NCI-H2107 treated with DMSO at 0.1 percent for 48 hours (cell line): ENCODE results near the gene FLNB.
"Not testable (repeated sequence)": the region's sequence is repeated elsewhere in the genome, so short reads cannot be mapped to it uniquely, and the experiment has no call there.

Experiments used
- DNase-seq: peaks from one replicate; lab custom pipeline; 2025; ENCODE audit not compliant: unreplicated experiment; lab: John Stamatoyannopoulos, UW

Gene FLNB

DNA sequence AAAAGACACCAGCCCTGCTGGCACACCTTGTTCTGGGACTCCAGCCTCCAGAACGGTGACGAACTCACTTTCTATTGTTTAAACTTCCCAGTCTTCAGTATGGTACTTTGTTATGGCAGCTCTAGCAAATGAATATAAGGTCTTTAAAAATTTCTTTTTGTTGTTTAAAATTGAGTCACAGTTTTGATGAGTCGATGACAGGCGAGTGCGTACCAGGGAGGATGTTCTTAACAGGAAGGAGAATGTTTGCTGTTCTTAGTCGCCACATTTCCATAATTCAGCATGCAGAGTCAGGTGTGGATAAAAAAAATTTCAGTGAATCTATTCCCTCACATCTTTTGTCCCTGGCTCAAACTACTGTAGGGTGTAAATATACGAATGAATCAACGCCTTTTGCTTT, 190.1 kb downstream of the FLNB start:
- DNase-seq = no peak

DNA sequence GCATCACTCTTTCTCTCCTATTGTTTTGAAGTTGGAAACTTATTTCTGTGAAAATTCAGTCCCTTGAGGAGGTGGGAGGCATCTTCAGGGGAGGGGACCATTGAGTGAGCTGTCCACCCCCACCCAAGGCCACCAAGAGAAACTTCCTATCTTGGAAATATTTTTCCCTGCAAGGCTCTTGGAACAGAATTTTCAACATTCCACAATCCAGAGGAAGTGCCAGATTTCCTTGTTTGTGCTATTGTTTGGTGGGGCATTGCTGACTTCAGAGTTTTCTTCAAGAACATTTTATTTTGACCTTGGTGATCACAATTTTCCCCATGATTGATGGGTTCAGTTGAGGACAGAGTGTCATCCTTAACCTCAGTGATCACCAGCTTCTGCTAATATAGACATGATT, 190.6 kb downstream of the FLNB start:
- DNase-seq = no peak

DNA sequence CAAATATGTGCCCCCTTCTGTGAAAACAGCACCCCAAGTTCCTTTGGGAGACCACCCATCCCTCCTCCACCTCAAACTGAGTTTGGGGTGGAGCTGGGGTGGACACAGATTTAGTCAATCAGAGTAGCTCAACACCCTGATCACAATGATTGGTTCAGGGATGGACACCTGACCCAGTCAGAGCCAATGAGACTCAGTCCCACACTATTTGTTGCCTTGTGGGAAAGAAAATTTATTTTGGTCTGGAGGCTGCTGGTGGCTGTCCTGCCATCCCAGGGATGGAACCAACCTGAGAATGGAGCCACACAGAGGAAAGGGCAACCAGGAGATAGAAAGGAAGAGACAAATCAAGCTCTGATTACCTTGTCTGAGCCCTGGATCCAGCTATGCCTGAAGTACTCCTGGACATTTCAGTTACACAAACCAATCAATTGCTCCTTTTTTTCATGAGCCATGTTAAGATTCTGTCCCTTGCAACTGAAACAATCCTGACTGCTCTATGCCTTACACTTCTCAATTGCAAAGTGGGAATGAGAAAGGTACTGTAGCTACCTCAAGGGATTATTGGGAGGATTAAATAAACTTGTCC, 192.0 kb downstream of the FLNB start:
- DNase-seq = no peak

DNA sequence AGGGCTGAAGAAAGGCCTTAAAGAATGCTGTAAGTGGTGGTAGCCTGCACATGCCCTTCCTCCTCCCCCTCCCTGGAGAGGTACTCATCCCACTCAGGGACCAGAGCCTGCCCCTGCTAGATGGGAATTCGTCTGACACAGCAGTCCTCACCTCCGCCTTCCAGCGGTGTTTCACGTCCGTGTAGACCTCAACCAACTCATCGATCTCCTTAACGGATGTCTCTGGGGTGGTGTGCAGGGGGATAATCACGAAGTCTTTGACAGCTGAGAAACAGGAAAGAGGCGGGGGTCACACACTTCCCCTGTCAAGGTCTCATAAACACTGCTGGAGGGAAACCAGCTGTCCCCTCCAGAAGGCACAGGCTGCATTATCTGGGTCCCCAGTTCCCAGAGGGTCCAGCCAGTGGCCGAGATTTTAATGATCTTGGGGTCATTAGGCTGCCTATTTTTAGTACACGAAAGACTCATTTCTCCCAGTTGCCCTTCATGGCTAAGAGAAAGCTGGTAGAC, 192.7 kb downstream of the FLNB start:
- no peak for DNase-seq

DNA sequence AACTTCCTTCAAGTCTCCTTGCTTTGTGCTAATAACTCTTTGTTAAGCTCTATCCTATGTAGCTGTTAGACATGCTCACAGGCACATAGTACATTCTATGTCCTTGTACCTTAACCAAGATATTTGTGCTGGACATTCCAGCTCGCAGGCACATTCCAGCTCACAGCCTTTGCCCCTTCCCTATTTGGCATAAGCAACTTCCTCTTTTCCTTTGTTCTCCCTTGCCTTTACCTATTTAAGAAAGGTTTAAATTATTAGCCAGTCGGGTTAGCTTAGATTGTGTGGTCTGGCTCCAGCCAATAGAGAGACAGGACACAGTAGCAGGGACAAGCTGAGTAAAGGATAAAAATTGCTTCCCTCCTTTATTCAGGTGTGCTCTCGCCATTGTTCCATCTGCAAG, 193.2 kb downstream of the FLNB start:
- DNase-seq = not testable (repeated sequence)

DNA sequence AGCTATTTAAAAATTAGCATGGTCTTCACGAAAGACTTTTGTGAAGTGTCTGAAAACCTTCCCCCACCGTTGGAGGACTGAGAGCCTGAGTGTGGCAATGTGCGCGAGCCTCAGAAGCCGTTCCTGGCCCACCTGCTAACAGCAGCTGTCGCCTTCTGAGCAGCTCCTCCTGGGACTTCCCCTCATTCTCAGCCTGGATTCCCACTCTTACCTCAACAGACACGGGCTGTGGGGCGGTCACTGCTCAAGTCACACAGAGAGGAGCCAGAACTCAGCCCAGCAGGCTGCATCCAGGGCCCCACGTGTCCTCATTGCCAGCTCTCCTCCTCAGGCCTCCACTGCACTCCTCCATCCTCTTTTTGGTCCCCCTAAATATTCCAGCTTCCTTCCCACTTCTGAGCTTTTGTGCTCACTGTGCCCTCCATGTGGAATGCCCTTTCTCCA, 194.7 kb downstream of the FLNB start:
- no peak for DNase-seq

DNA sequence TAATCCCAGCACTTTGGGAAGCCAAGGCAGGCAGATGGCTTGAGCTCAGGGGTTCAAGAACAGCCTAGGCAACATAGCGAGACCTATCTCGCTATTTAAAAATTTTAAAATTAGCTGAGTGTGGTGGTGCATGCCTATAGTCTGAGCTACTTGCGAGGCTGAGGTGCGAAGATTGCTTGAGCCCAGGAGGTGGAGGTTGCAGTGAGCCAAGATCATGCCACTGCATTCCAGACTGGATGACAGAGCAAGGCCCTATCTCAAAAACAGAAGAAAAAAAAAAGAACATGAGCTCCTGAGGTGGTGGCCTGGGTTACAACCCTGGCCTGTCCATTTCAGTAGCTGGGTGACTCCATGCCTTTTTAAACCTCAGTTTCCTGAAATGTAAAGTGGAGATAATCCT, 195.3 kb downstream of the FLNB start:
- DNase-seq = no peak

DNA sequence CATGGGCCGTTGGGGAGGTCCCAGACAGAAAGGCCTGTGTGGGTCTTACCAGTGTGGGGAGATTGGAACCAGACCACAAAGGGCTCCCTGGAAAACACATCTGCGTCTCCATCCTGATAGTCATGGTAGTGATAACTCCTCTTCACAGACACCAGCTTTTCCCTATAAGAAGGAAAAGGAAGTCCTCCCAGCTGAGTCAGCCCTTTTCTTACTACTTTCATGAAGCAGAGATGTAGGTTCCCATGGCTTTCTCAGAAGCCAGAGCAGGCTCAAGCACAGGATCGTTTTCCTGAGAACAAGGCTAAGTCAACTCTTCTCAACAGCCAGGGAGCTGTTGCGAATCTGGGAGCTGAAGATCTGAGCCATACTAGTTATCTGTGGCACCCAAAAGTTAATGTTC, 196.5 kb downstream of the FLNB start:
- no peak for DNase-seq

DNA sequence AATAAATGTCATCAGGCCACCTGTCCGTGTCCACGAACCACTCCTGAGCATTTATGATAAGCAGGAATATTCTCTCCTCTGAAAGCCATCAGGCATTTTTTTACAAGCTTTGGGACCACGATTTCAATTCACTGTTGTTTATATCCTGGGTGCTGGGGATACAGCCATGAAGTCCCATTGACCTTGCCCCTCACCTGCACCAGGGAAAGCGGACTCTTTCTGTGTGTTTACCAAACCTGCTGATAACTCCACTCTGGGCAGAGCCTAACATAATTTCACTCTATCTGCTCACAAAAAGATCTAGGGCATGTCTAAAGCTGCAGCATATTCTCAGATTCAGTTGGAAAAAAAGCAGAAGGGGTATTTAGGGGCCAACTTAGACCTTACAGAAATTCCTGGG, 197.8 kb downstream of the FLNB start:
- DNase-seq = no peak

DNA sequence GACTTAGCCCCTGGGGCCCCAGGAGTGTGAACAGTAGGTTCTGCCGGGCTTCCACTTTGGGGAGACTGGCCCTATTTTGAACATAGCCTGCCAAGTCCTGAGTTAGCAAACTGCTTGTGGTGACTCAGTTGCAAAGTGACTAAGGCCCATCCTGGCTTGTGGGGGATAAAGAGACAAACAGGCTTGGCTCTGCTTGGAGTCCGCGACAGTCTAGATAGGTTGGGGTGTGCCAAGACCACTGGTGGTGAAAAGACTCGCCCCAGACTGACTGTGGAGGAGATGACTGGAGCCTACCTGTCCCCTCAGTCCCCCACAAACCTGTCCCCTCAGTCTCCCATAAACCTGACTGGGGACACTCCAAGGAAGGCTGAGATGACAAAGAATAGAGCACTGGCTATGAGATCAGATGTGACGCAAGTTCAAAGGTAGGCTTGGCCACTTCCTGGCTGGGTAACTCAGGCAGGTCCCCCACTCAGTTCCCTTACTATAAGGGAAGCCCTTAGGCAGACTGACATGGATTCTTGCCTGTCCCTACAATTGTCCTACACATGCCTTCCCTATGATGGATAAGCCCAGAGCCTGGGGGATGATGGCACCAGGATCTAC, 198.3 kb downstream of the FLNB start:
- DNase-seq = no peak

DNA sequence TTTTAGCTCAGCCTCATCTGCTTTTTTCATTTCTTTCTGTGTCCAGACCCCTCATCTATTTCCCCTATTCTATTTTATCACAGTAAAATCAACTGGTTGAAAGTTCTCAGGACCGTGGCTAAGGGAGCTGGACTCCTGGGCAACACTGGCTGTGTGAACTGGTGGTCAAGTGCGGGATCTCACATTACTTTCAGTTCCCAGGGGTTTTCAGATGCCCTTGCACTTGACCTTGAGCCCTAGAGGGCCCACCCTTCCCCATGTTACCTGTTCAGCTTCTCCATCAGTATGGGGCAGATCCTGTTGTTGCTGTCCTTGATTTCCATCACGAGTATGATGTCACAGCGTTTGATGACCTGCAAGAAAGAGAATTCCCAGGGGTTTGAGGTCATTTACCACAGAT, 199.7 kb downstream of the FLNB start:
- DNase-seq = no peak

DNA sequence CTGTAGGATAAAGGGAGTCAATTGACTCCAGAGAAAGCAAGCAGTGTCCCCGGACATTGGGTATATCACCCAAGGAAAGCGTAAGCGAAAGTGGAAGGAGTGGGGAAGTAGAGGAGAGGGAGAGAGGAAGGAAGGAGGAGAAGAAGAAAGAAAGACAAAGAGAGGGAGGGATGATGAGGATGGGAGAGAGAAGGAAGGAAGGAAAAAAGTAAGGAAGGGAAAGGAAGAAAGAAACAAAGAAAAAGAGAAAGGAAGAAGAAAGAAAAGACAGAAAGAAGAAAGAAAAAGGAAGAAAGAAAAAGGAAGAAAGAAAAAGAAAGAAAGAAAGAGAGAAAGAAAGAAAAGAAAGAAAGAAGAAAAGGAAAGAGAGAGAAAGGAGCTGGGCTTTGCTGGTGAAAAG, 201.7 kb downstream of the FLNB start:
- DNase-seq = no peak

DNA sequence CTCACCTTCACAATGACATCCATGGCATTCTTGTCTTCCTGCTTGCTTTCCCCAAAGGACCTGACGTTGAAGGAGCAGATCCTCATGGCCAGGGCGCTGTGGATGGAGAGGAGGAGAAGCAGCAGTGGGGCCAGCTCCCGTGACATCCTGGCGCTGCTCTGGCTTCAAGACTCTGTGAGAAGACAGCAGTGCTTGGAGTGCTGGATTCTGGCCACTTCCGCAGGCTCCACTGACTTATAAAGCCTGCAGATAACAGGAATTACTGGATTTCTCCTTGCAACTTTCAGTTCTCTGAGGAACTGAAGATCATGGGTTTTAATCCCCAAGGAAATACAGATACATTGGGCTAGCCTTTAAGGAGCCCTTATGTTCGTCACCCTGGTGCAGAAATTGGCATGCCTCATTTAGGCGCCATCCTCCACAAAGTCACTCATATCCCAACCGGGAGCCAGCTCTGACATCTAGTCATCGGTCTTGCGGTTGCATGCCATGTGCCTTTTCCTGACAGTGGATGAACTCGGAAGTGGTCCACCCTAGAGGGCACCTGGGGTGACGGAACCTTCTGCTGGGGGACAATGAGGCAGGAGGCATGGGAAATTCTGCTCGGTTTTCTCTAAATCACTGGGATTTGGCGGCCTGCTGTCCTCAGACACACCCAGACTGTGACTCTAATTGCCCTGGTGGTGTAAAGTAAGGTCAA, 202.7 kb downstream of the FLNB start, which contains the start of gene DNASE1L3:
Gene DNASE1L3, minus strand, starts transcription at position 212 of the 700 bp plus-strand sequence. Its CDS starts 66 bp downstream, at position 146.
- DNase-seq = no peak

DNA sequence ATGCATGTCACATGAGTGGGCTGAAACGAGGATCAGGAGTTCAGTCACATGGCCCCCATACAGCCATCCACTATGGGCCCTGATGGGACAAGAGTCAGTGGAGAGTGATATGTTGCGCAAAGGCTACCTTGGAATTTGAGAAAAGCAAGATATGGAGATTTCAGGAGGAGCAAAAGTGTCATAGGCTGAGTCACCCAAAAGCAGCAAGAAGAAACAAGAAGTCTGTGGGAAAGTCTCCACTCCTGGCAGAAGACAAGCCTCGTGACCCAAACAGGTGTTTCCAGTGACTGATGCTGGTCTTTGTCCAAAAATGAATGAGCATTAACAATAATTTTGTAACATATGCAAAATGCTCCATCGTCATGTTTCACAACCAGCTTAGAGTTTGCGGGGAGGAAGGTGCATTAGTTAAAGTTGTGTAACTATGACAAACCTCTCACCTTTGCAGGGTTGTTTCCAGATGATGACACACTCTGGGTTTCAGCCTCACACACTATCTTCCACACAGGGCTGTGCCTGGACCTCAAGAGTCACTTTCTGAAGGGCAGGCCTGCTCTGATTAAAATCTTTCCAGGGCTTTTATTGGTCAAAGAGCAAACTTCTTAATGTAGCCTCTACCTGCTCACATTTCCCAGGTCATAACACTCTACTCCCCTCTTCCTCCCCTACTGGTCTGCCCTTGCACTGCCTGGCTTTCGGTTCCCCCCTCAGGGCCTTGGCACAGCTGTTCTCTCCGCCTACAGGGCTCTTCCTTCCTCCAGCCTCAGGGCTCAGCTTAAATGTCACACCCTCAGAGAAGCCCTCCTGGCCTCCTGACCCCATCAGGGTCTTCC, 206.5 kb downstream of the FLNB start:
- DNase-seq = no peak

DNA sequence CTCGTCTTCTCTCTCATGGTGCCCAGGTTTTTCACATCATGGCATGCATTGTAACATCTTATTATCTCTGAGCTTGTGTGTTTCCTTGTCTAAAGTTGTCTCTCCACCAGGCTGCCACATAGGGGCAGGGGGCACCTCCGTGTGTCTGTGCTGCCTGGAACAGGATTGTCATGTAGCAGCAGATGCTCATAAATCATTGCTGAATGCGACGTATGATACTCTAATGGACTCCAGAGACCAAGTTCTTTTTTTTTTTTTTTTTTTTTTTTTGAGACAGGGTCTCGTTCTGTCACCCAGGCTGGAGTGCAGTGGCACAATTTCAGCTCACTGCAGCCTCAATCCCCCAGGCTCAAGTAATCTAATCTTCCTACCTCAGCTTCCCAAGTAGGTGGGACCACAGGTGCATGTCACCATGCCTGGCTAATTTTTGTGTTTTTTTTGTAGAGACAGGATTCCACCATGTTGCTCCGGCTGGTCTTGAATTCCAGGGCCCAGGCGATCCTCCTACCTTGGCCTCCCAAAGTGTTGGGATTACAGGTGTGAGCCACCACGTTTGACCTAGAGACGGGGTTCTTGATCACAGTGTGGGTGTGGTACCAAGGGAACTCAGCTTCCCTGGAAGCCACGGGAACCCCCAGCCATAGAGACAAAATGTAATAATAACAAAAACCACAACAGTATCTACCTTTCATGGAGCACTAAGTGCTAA, 207.2 kb downstream of the FLNB start:
- DNase-seq = no peak

DNA sequence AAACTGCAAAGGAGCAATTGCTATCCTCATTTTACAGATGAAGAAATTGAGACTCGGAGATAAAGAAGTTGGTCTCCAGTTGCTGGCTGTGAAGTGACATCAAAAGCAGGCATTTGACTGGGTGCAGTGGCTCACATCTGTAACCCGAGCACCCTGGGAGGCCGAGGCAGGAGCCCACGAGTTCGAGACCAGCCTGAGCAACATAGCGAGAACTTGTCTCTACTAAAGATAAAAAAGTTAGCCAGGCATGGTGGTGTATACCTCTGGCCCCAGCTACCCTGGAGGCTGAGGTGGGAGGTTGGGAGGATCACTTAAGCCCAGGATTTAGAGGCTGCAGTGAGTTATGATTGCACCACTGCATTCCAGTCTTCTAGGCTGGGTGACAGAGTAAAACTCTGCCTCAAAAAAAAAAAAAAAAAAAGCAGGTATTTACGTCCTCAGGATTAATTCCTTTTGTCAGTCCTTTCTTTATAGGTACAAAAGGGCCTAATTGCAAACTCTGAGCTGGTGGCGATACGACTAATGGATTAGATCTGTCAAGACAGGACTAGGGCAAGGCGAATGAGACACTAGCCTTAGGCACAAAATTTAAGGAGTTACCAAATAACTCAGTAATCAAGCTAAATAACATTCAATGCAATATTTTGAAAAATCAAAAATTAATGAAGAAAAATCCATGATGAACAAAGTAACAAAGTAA, 208.4 kb downstream of the FLNB start:
- DNase-seq = no peak

DNA sequence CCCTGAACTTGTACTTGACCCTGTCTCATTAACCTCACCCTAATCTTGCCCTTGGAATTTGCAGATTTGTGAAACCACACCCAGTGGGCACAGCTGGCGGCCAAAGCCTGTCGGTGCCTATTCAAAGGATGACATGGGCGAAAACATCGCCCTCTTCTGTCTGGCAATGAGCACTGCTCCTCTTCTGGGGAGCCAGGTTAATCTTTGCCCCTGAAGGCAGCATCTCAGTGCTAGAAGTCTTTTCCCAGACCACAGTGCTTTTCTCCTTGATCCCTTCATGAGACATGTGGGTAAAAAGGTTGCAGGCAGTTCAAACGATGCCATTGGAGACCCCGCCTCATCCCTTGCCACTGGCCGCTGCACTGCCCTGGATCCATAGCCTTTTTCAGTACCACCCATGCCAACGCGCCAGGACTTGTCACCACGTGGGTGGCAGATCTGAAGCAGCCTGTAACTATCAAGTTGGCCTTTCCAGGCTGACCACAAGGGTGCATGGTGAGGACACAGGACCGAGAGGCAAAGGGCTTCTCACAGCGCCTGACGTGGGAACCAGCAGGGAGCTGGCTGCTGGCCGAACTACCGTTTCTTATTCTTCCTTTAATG, 209.1 kb downstream of the FLNB start:
- DNase-seq = no peak

DNA sequence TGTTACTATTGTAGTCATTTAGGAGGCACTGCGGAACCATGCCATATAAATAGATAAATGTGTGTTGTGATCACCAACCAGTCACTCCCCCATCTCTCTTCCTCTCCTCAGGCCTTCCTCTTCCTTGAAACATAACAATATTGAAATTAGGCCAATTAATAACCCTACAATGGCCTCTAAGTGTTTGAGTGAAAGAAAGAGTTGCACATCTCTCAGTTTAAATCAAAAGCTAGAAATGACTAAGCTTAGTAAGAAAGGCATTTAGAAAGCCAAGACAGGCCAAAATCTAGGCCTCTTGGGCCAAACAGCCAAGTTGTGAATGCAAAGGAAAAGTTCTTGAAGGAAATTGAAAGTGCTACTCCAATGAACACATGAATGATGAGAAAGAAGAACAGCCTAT, 210.7 kb downstream of the FLNB start:
- no peak for DNase-seq
